HepG2 (cell line): ENCODE results near the gene DCTN4.

Experiments
- CTCF ChIP-seq: sonication (generic); formaldehyde crosslinking; IDR thresholded peaks from 2 replicates; pipeline ENCODE4 v1.5.0; 2020; ENCODE audit warnings: mild to moderate bottlenecking, missing genetic modification reagents, moderate library complexity
- EZH2 ChIP-seq: conservative IDR thresholded peaks from 2 replicates; pipeline ENCODE4 v1.6.1; 2012; ENCODE audit warnings: mild to moderate bottlenecking, low read depth, low read length, moderate library complexity
- KDM4B ChIP-seq: sonication (generic); formaldehyde crosslinking; IDR thresholded peaks from 2 replicates; pipeline ENCODE4 v1.4.0; 2020; ENCODE audit warnings: missing genetic modification reagents
- POLR2A ChIP-seq, 2 experiments: IDR thresholded peaks; 2 replicates each; pipeline ENCODE4 v1.6.1; 2011; ENCODE audit warnings: low read depth in 2 of 2, low read length in 2 of 2, mild to moderate bottlenecking in 1 of 2, moderate library complexity in 1 of 2; ENCODE audit not compliant: insufficient read depth in 1 of 2
- POLR2AphosphoS5 ChIP-seq: IDR thresholded peaks from 2 replicates; pipeline ENCODE4 v1.6.1; 2012; ENCODE audit warnings: low read depth, low read length
- RAD21 ChIP-seq: fragments of 450-650 bp; formaldehyde crosslinking; IDR thresholded peaks from 2 replicates; pipeline ENCODE4 v1.5.0; 2020; ENCODE audit warnings: mild to moderate bottlenecking
- SMAD3 ChIP-seq: sonication (generic); formaldehyde crosslinking; IDR thresholded peaks from 2 replicates; pipeline ENCODE4 v1.4.0; 2020; ENCODE audit warnings: missing genetic modification reagents
- SP1 ChIP-seq, 2 experiments: fragments of 450-650 bp in 1 of 2; sonication (generic) in 1 of 2; formaldehyde crosslinking in 1 of 2; IDR thresholded peaks; 2 replicates each; pipeline versions ENCODE4 v1.4.0 to v1.6.1; 2016 to 2020; ENCODE audit warnings: missing genetic modification reagents in 1 of 2
- YY1 ChIP-seq: IDR thresholded peaks from 2 replicates; pipeline ENCODE4 v1.6.1; 2011; ENCODE audit warnings: low read length, low read depth, moderate library complexity, mild to moderate bottlenecking; ENCODE audit not compliant: insufficient read depth, insufficient replicate concordance
- ZNF143 ChIP-seq: sonication (generic); formaldehyde crosslinking; IDR thresholded peaks from 2 replicates; pipeline ENCODE4 v1.4.0; 2020; ENCODE audit warnings: missing genetic modification reagents
- ZNF556 ChIP-seq: sonication (generic); formaldehyde crosslinking; IDR thresholded peaks from 2 replicates; pipeline ENCODE4 v1.4.0; 2020; ENCODE audit warnings: mild to moderate bottlenecking, missing genetic modification reagents, borderline replicate concordance
- ZNF577 ChIP-seq: sonication (generic); formaldehyde crosslinking; IDR thresholded peaks from 2 replicates; pipeline ENCODE4 v1.4.0; 2020; ENCODE audit warnings: mild to moderate bottlenecking, low read depth, missing genetic modification reagents, borderline replicate concordance

DNA sequence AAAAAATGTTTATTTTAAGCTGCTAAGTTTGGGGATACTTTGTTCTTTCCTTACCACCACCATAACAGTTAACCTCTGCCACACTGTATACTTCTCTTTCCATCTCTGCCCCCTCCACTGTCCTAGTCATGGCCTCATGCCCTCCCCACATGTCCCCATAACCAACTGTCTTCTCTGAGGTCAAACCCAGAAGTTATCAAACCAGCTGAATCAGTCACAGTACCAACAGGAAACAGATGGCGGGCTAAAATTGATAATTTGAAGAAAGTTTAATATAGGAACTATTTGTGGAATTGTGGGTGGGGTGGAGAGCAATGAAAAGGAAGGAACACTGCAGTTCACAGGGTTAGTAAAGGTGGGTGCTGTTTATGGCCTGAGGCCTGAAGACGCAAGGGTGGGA is 5.7 kb upstream of the DCTN4 start:
- TF ChIP-seq SP1 (IDR thresholded peaks at IDR 0.05), result no peak
- no peak for TF ChIP-seq SP1 (CRISPR knock-in tag; IDR thresholded peaks at IDR 0.05)
- no peak for TF ChIP-seq CTCF (CRISPR knock-in tag)
- no peak for TF ChIP-seq YY1
- TF ChIP-seq ZNF556 (CRISPR knock-in tag), result no peak
- TF ChIP-seq EZH2, result no peak
- TF ChIP-seq ZNF143 (CRISPR knock-in tag), result no peak
- no peak for TF ChIP-seq POLR2AphosphoS5
- no peak for TF ChIP-seq KDM4B
- no peak for TF ChIP-seq RAD21 (CRISPR knock-in tag)
- TF ChIP-seq ZNF577 (CRISPR knock-in tag), result no peak
- TF ChIP-seq POLR2A (IDR thresholded peaks at IDR 0.05; ENCODE audit: insufficient read depth in 1 of 2, low read depth in 2 of 2, low read length in 2 of 2), result no peak
- no peak for TF ChIP-seq SMAD3 (CRISPR knock-in tag)
